Stimulated activated CD4-positive, alpha-beta T cell treated with anti-CD3 and anti-CD28 coated beads, Interleukin-15, amount 100 ng/mL, for 24 hours (primary cell): ENCODE measurements around the gene RAB17.

Experiments used
- DNase-seq: peaks from one replicate; pipeline ENCODE4 v3.0.0-alpha.2; 2020

The RAB17 gene

GRCh38 chr2:237534380-237534779 lies 56.2 kb downstream of the RAB17 start:
- no peak for DNase-seq

GRCh38 chr2:237533668-237534161 lies 56.8 kb downstream of the RAB17 start:
- no peak for DNase-seq

DNA sequence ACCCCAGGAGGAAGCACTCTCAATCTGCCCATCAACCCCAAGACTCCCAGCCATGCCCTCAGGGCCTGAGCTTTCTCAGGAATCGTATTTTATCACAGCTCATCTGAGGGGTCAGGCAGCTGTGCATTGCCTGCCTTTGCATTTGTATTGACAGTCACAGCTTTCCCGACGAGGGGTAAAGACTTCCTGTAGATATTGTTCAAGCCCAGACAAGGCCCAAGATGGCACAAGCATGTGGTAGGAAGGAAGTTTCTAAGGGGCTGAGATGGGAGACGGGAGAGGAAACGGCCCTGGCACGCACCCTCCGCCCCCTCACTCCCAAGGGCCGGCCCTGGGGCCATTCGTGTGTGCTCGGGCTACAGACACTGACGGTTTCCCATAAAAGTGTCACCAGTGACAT lies 58.4 kb downstream of the RAB17 start:
- DNase-seq = no peak

DNA sequence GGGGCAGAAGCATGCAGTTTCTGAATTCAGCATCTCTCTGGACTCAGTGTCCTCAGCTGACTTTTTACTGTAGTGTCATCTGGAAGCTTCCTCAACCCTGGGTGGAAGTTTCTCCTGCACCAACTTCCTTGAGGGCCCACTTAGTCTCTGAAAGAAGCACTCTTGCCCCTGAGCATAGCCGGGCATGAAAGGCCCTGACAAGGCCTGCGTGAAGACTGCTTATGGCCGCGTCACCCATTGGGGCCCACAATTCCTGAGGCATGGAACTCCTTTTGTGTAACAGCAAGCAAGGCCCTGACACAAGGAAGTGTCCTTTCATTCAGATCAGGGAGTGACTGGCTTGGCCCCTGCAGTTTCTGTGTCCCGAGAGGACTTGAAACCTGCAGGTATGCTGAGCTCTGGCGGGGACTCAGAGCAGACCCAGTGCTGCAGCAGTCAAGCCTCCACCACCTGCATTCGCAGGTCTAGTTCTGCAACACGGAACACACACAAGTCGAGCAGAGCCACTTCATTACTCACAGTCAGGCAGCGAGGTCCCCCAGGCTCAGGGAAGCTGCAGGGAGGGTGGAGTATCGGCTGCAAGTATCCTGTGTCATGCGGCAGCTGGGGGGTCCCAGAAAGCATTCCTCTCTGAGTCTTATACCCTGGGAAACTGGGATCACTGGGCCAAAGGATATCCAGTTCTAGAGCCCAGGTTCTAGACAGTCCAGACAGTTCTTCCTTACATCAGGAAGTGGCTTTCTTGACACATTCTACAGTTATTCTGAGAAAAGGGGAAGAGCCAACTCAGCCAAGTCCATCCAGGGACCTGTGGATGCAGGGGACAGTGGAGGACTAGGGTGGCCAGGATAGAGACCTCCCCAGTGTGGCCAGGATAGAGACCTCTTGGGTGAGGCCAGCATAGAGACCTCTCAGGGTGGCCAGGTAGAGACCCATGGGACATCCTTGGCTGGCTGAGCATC lies 59.8 kb downstream of the RAB17 start:
- DNase-seq = no peak

DNA sequence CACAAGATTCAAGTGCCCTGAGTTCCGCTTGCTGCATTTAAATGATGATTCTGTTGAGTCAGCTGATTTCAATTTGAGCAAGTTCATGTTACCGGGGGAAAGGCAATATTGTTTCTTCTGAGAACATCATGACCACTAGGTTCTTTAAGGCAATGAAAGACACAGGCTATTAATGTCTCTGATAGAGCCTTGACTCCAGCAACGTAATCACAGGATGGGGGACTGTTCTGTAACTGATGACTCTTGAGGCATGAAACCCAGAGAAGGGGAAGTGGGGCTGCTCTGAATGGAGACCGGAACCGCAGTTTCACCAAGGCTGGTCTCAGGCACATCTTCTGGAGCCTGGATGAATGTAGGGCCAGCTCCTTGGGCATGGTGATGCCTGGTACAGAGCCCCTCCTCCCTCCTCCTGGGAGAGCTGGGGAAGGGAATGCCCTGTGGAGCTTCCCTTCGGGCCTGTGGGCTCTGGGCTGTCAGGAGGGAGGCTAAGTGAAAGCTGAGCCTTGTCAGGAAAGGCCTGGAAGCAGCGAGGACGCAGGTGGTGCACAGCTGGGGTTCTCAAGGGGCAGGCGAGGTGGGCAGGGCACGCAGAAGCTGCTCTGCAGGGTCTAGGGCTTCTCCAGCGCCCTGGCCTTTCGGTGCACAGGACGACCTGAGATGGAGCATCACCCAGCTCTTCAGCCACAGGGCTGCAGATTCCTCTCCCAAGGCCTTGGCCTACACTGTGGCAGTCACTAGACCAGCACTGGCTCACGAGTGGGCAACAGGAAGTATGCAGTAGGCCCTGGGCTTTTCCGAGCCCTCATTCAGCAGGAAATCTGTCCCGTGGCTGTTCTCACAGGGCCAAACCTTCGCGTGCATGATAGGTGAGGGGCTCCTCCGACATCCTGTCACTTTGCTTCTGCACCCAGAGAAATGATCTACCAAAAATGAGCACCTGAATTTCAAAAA lies 60.8 kb downstream of the RAB17 start:
- no peak for DNase-seq

GRCh38 chr2:237527766-237528165 lies 62.8 kb downstream of the RAB17 start:
- no peak for DNase-seq

GRCh38 chr2:237527233-237527632 lies 63.3 kb downstream of the RAB17 start:
- DNase-seq = no peak

- DNase-seq = no peak
Measured at GRCh38 chr2:237525559-237526157, 64.9 kb downstream of the RAB17 start.

DNA sequence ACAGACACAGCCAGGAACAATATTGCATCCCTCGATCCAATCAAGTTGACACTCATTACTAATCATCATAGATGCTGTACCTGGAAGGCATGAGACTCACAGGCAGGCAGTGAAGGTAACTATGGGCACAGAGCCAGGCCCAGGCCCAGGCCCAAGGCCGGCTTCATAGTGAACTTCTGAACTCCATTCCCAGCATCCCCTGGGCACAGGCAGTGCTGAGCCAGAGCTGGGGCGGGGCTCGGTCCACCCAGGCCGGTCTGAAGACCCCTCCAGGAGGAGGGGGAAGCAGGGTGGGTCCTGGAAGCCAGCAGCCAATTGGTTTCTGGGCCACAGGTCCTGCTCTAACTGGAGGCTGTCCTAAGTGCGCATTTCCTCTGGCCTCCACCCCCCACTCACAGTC lies 65.9 kb downstream of the RAB17 start:
- DNase-seq = no peak
